ENCODE data around the gene SLC9A4.
"Not testable (repeated sequence)": the region's sequence is repeated elsewhere in the genome, so short reads cannot be mapped to it uniquely, and the experiment has no call there.

SLC9A4 gene

GRCh38 chr2:102544182-102544581 lies 71.2 kb downstream of the SLC9A4 start:
- no peak for DNase-seq

GRCh38 chr2:102547462-102547861 lies 74.4 kb downstream of the SLC9A4 start:
- DNase-seq, result no peak

- no peak for DNase-seq
Observed at GRCh38 chr2:102549027-102549426, 76.0 kb downstream of the SLC9A4 start.

- no peak for DNase-seq
Observed at GRCh38 chr2:102550151-102550550, 77.1 kb downstream of the SLC9A4 start.

GRCh38 chr2:102551329-102552096 lies 78.5 kb downstream of the SLC9A4 start:
- DNase-seq, result no peak

GRCh38 chr2:102553601-102554000 lies 80.6 kb downstream of the SLC9A4 start:
- no peak for DNase-seq

GRCh38 chr2:102558463-102558862 lies 85.4 kb downstream of the SLC9A4 start:
- no peak for DNase-seq

GRCh38 chr2:102562542-102562941 lies 89.5 kb downstream of the SLC9A4 start:
- DNase-seq, result not testable (repeated sequence)

GRCh38 chr2:102575888-102576287 lies 102.9 kb downstream of the SLC9A4 start:
- DNase-seq, result no peak

GRCh38 chr2:102578376-102578775 lies 105.3 kb downstream of the SLC9A4 start:
- no peak for DNase-seq

GRCh38 chr2:102581911-102582310 lies 108.9 kb downstream of the SLC9A4 start:
- DNase-seq, result no peak

GRCh38 chr2:102582845-102583244 lies 109.8 kb downstream of the SLC9A4 start:
- no peak for DNase-seq
